Measurements from ENCODE around the gene SLC6A6.
"Not testable (repeated sequence)": the region's sequence is repeated elsewhere in the genome, so short reads cannot be mapped to it uniquely, and the experiment has no call there.

Gene SLC6A6

DNA sequence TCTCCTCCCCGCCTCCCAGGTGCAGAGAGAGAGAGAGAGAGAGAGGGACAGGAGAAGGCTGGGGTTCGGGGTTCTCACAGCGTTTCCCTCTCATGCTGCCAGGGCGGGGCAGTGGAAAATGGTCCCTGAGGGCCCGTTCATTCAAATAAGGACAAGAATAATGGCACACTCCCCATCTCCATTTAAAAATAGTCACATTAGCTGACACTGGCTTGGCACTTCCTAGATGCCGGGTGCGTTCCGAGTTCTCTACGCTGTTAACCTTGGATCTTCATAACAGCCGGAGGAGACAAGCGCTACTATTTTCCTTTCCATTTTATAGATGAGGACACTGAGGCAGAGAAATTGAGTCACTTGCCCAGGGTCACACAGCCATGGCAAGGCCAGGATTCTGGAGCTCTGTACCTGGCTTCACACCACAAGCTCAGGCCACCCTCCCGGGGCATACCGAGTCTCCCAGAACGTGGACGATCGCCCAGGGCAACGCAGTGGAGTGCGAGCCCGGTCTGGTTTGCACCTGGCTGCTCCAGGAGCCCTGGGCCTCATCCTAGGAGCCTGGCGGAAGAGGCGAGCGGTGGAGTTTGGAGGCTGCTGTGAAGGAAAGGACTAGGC lies 608 bp upstream of the SLC6A6 start:
- DNase-seq: no peak

- no peak for DNase-seq
Observed at GRCh38 chr3:14403619-14404155, 1.3 kb downstream of the SLC6A6 start.

- DNase-seq: no peak
Observed at GRCh38 chr3:14404186-14404585, 1.8 kb downstream of the SLC6A6 start.

GRCh38 chr3:14404631-14405359 lies 2.4 kb downstream of the SLC6A6 start:
- no peak for DNase-seq

GRCh38 chr3:14405360-14406238 lies 3.2 kb downstream of the SLC6A6 start:
- DNase-seq: no peak

DNA sequence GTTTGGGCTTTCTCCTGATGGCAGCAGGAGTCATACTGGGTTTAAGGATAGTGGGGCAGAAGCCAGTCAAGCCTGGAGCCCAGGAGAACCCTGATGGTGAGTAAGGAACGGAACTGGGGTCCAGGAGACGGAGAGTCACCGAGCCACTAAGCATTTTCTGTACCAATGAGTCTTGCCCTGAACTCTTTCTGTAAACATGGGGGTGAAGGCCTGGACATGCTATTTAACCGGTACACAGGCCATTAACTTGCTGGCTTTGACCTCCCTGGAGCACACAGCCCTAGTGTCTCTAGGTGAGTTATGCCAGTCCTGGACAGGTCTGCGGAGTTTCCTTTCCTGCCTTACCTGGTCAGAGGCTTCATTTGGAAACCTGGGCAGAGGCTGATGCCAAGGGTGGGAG lies 3.9 kb downstream of the SLC6A6 start:
- DNase-seq: no peak

DNA sequence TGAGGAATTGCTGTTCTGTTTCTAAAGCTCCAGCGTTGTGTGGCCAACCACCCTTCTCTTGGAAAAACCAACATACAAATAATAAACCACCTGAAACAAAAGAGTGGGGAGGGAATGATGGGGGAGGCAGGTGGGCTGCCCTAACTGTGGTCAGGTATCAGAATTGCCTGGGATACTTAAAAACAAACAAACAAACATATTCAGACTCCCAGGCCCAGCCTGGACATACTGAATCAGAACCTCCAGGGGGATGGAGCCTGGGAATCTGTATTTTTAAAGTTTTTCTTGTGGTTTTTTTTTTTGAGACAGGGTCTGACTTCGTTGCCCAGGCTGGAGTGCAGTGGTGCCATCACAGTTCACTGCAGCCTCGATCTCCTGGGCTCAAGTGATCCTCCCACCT lies 4.4 kb downstream of the SLC6A6 start:
- no peak for DNase-seq

GRCh38 chr3:14407203-14407602 lies 4.8 kb downstream of the SLC6A6 start:
- DNase-seq: no peak

DNA sequence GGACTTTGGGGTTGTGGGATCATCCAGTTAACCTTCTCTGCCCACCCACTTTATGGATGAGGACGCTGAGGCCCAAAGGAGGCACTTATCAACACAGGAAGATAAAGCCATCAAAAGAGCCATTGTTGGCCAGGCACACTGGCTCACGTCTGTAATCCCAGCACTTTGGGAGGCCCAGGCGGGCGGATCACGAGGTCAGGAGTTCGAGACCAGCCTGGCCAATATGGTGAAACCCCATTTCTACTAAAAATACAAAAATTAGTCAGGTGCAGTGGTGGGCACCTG lies 7.3 kb downstream of the SLC6A6 start:
- not testable (repeated sequence) for DNase-seq

DNA sequence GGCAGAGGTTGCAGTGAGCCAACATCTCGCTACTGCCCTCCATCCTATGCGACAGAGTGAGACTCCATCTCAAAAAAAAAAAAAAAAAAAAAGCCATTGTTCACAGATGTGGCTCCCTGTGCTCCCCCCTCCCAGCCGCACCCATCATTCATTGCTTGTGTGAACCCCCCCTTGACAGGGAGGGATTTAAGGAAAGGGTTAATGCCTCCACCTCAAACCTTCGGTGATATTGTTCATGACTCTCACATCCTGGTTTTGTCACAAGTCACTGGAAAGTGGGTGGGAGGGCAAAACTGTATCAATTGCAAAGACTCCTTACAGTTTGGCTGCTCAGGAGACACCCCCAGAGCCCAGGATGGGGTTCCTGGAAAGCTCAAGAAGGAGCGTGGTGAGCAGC lies 7.7 kb downstream of the SLC6A6 start:
- DNase-seq: no peak

- peak; percentile 81 for DNase-seq
Observed at GRCh38 chr3:14410503-14411165, 8.2 kb downstream of the SLC6A6 start.

- no peak for DNase-seq
Observed at GRCh38 chr3:14411166-14411526, 8.7 kb downstream of the SLC6A6 start.

- no peak for DNase-seq
Observed at GRCh38 chr3:14411988-14412387, 9.6 kb downstream of the SLC6A6 start.

- no peak for DNase-seq
Observed at GRCh38 chr3:14412831-14413380, 10.5 kb downstream of the SLC6A6 start.

GRCh38 chr3:14413381-14414071 lies 11.1 kb downstream of the SLC6A6 start:
- DNase-seq: no peak

DNA sequence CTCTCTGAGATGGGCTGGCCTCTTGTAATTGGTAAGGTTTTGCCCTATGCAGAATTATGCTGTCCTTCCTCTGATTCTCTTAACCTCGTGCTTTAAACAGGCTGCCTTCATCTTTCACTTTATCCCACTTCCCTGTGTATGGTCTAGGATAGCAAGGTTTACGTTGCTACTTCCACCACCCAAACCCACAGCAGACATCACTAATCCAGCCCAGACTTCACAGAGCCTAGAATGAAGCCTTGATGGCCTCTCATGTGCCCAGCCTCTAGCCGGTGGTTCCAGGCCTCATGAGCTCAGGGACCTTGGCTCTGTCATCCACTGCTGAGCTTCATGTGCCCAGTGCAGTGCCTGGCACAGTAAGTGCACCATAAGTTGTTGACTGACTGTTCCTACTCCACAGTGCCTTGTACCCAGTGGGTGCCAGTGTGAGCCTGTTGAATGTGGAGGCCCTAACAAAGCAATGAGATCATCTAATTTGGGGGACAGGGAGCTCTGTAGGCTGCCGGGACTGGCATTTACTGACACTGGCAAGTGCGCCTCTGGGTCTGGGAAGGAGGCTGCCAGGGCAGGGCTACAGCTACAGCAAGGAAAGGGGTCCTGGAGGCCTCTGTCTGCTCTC lies 12.5 kb downstream of the SLC6A6 start:
- DNase-seq: no peak

- peak; percentile 81 for DNase-seq
Observed at GRCh38 chr3:14415501-14415900, 13.1 kb downstream of the SLC6A6 start.

DNA sequence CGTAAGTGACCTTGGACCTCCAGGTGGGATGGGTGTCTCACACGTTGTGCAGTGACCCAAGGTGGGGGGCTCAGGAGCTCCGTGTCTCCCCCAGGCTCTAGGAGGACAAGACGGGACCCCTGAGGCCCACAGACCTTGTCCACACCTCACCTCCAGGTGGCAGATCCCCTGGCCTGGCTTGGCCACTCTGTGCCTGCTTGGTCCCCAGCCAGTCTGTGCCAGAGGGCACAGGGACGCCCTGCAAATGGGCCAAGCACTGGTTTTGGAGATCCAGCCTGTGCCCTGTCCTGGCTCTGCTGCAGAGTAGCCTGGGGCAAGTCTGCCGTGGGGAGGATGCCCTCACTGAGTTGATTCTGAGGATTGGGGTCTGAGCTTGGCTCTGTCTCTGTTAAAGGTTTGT lies 14.0 kb downstream of the SLC6A6 start:
- DNase-seq: no peak

- no peak for DNase-seq
Observed at GRCh38 chr3:14418296-14419250, 16.2 kb downstream of the SLC6A6 start.

All from amniotic stem cell (primary cell).